Heart left ventricle (tissue), 13 donors: ENCODE data around the gene FOXJ3.

Experiments used
- POLR2A ChIP-seq, 2 donors: fragments of 450-650 bp; IDR thresholded peaks; one replicate each; pipeline ENCODE4 v1.6.1; 2017; ENCODE audit warnings: antibody characterized with exemption in 2 of 2, mild to moderate bottlenecking in 2 of 2, moderate library complexity in 2 of 2
- TF ChIP-seq, protein P1 (sequence below), 12 donors: fragments of 200-600 bp; sonication (generic) in 4 of 12; IDR thresholded peaks; one replicate each; pipeline versions ENCODE4 v1.5.0 to v1.8.0; 2018 to 2022; ENCODE audit warnings: antibody characterized with exemption in 12 of 12, mild to moderate bottlenecking in 5 of 12
- donor health status: ischemic (EF 13 %, LVEDD 7.1; RV severe dilation, severe dysfunction).
- donor health status: DM: no; HTN: yes; CAD: no.
- donor health status: DM: no; HTN: no; CAD: no.
- donor health status: ischemic (EF 25% LVEDD 6.9; RV normal size, moderate dysfunction).
- donor health status: ischemic (EF 25% LVEDD 5.7; RV mildly dilated, moderate dysfunction).
- donor health status: ischemic (EF 35%, LVEDD 5.7; RV mildly dilated, moderate dysfunction).
- donor health status: nonischemic (EF 11% LVEDD 7.7; RV severe dilation, severe dysfunction).
- donor health status: DM: yes; HTN: yes; CAD: no.
- donor health status: PGD.
- donor health status: ischemic (EF 29% LVEDD 5.4; RV normal size, mild dysfunction).
- donor health status: nonischemic (EF 23%, LVEDD 6.1; RV moderate dilation, normal function).

DNA sequence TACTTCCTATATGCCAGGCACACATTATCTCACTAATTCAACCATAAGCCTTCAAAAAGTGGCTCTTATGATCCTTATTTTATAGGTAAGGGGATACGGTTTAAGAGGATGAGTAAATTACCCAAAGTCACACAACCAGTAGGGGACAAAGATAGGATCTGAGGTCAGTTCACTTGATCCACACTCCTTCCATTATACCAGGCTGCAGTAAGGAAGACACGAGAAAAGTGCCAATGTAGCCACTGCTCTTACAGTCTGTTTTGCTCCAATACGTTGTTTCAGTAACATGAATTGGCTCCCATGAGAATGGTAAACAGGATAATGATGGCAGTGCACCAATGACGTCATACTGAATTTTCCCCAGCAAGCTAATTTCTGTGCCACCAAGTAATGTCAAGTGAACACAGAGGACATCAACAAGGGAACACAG lies 155.1 kb downstream of the FOXJ3 start:
- TF ChIP-seq, protein P1, sequence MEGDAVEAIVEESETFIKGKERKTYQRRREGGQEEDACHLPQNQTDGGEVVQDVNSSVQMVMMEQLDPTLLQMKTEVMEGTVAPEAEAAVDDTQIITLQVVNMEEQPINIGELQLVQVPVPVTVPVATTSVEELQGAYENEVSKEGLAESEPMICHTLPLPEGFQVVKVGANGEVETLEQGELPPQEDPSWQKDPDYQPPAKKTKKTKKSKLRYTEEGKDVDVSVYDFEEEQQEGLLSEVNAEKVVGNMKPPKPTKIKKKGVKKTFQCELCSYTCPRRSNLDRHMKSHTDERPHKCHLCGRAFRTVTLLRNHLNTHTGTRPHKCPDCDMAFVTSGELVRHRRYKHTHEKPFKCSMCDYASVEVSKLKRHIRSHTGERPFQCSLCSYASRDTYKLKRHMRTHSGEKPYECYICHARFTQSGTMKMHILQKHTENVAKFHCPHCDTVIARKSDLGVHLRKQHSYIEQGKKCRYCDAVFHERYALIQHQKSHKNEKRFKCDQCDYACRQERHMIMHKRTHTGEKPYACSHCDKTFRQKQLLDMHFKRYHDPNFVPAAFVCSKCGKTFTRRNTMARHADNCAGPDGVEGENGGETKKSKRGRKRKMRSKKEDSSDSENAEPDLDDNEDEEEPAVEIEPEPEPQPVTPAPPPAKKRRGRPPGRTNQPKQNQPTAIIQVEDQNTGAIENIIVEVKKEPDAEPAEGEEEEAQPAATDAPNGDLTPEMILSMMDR (IDR thresholded peaks at IDR 0.05) = no peak
- TF ChIP-seq POLR2A (IDR thresholded peaks at IDR 0.05) = no peak
